WTC11 (cell line): Measurements from ENCODE around the gene REX1BD.

Experiments used
- E2F4 ChIP-seq: sonication (generic); formaldehyde crosslinking; IDR thresholded peaks from 2 replicates; pipeline ENCODE4 v1.8.1; 2022; ENCODE audit warnings: low read depth, mild to moderate bottlenecking, moderate library complexity, missing genetic modification reagents, borderline replicate concordance
- E2F5 ChIP-seq: sonication (generic); formaldehyde crosslinking; IDR thresholded peaks from 2 replicates; pipeline ENCODE4 v1.8.1; 2022; ENCODE audit warnings: mild to moderate bottlenecking, moderate library complexity, missing genetic modification reagents

DNA sequence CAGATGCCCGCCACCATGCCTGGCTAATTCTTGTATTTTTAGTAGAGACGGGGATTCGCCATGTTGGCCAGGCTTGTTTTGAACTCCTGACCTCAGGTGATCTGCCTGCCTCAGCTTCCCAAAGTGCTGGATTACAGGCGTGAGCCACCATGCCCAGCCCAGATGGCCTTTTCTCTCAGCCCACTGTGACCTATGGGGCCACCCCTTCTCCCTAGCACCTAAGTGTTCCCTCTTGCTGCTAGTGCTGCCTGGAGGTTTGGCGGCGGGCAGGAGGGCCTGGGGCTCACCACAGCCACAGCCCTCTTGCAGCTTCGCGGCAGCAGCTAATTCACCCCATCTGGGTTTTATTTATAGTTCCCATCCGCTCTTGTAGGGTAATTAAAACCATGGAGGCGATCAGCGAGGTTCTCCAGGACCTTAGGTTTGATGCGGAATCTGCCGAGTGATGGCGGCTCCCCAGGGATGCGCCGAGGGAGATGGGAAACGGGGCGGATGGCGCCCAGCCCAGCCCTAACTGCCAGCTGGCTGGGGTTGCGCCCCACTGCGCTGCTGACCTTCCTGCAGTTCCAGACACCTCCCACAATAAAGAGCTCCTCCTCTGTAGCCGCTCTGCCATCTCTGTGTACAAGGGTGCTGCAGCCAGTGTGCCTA, 3.3 kb downstream of the REX1BD start:
- TF ChIP-seq E2F4 (CRISPR knock-in tag) (no peak), E2F5 (CRISPR knock-in tag) (no peak)
